Measurements from ENCODE around the gene PTPRG. TPM values are rescaled to one million over a fixed set of nuclear protein-coding genes. Genes with fewer than 3 reads are reported as not detected.

PTPRG gene
- total and polyA plus RNA-seq, 10 of the 15 experiments (the other 5 are each of a cell fraction or from before 2014, with no cell fraction given): 0.29 to 20.7 (median 1.4) TPM

DNA sequence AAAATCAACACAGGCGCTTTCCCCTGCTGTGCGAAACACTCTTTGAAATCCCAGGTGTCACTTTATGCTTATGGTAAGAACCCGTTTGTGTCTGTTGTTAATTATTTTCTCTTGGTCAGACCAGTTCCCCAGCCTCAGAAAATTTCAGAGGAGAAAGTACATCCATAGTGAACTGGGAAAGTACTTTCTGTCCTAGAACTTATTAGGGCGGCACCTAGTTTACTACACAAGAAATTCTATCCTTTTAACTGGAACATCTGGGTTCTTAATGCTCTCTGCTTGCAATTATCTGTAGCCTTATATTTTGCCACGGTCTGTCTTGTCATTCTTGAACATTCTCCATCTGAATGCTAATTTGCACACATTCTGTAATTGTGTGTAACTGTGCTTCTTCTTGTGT, 215.0 kb downstream of the PTPRG start:
- Histone ChIP-seq H3K27ac (ENCODE audit: control insufficient read depth, insufficient read depth) (no peak overlapping the region), H4K20me1 (ENCODE audit: control insufficient read depth, insufficient read depth) (no peaks in the 10 kb centered on the region), H3K4me2 (ENCODE audit: control insufficient read depth, insufficient read depth) (no peak overlapping the region), H3K27me3 (replicated peaks in 1 of 2; ENCODE audit: control insufficient read depth in 2 of 2, insufficient read depth in 2 of 2, low read length in 1 of 2) (peaks cover 0 to 3% of the 10 kb centered on the region in 2 experiments; a peak in 1 of 4 replicates), H3K9ac (ENCODE audit: control insufficient read depth, insufficient read depth, low read length) (no peak overlapping the region), H2AFZ (ENCODE audit: control insufficient read depth, low read depth, low read length) (no peak overlapping the region), H3K9me3 (replicated peaks; ENCODE audit: control insufficient read depth, insufficient read depth, low read length) (no peaks in the 10 kb centered on the region), H3K4me3 (no peak overlapping the region), H3K36me3 (ENCODE audit: control insufficient read depth in 2 of 2, insufficient read depth in 2 of 2, low read length in 1 of 2) (no peaks in the 10 kb centered on the region), H3K4me1 (ENCODE audit: control insufficient read depth, insufficient read depth, low read length) (no peaks in the 10 kb centered on the region), H3K79me2 (ENCODE audit: control insufficient read depth, insufficient read depth, low read length) (no peaks in the 10 kb centered on the region)
- 49% methylated on average over 5 of the region's 5 CpGs for WGBS (ENCODE audit: insufficient coverage, insufficient replicate concordance, low lambda C conversion rate, missing lambda C conversion rate)
- RAD21 ChIA-PET (ENCODE audit: unreplicated experiment): interaction anchor here (0.9 kb wide), 1 partner anchor 213 kb away, joined by 3 read pairs; no protein-coding TSS in a partner anchor
- BruUV-seq (replicated peaks): no TSS peak
- in situ Hi-C loops (cut with MboI) (no loop called here), intact Hi-C loops (cut with micrococcal nuclease; ENCODE audit: unreplicated experiment) (loop anchor here (5.0 kb wide), 1 partner anchor 214 kb away; the partner anchor contains the start of gene PTPRG)
- CTCF ChIA-PET: interaction anchor here (0.8 to 1.6 kb wide), 4 partner anchors 46 to 211 kb away, joined by 3 read pairs; no protein-coding TSS in a partner anchor
- SMC1A ChIA-PET (ENCODE audit: uncharacterized antibody, unreplicated experiment): interaction anchor here (0.6 to 5.1 kb wide), 4 partner anchors 8 to 333 kb away, joined by 4 to 27 read pairs (median 7); no protein-coding TSS in a partner anchor
- ATAC-seq (no peak), FAIRE-seq (no peak), DNase-seq (ENCODE audit: low read depth, low spot score) (no peak)
- POLR2A ChIA-PET: interaction anchor here (0.8 kb wide), 2 partner anchors 13 to 48 kb away, joined by 3 to 4 read pairs; no protein-coding TSS in a partner anchor
- TF ChIP-seq NR2F1 (conservative IDR thresholded peaks at IDR 0.05) (no peak), TCF3 (IDR thresholded peaks at IDR 0.05; ENCODE audit: borderline replicate concordance, insufficient read depth, low read depth, low read length) (no peak), SMAD1 (IDR thresholded peaks at IDR 0.05; ENCODE audit: low read depth, partially characterized antibody) (no peak), TCF7 (IDR thresholded peaks at IDR 0.05; ENCODE audit: borderline replicate concordance) (no peak), MTA2 (IDR thresholded peaks at IDR 0.05; ENCODE audit: low read depth) (no peak)

DNA sequence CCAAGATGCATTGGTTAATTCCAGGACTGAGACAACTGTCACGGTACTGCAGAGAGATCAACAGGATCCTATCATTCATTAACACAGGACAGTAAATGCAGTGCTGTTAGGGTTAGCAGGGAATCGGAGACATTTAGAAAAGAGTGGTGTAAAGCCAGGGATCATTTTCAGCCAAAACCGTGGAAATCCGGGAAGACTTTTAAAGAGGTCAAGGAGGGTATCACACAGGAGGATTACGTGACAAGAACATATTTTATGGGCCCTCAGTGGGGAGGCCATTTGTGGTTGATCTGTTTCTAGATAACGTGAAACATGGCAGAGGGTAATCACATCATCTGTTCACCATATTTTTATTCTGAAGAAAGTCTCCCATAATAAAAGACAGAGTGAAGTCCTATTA, 216.1 kb downstream of the PTPRG start:
- H3K9me3 ChIP-seq (replicated peaks; ENCODE audit: control insufficient read depth, insufficient read depth, low read length): no peaks in the 10 kb centered on the region
- H3K79me2 ChIP-seq (ENCODE audit: control insufficient read depth, insufficient read depth, low read length): no peaks in the 10 kb centered on the region
- H3K36me3 ChIP-seq (ENCODE audit: control insufficient read depth in 2 of 2, insufficient read depth in 2 of 2, low read length in 1 of 2): no peaks in the 10 kb centered on the region
- intact Hi-C loops (cut with micrococcal nuclease; ENCODE audit: unreplicated experiment): loop anchor here (5.0 kb wide), 1 partner anchor 215 kb away; the partner anchor contains the start of gene PTPRG
- H3K27me3 ChIP-seq (replicated peaks in 1 of 2; ENCODE audit: control insufficient read depth in 2 of 2, insufficient read depth in 2 of 2, low read length in 1 of 2): peaks cover 0 to 3% of the 10 kb centered on the region in 2 experiments; a peak in 1 of 4 replicates
- H3K27ac ChIP-seq (ENCODE audit: control insufficient read depth, insufficient read depth): no peak overlapping the region
- no peak overlapping the region for H3K9ac ChIP-seq (ENCODE audit: control insufficient read depth, insufficient read depth, low read length)
- no peak overlapping the region for H2AFZ ChIP-seq (ENCODE audit: control insufficient read depth, low read depth, low read length)
- ATAC-seq: no peak
- whole genome bisulfite sequencing (ENCODE audit: insufficient coverage, insufficient replicate concordance, low lambda C conversion rate, missing lambda C conversion rate): 15% methylated on average over 6 of the region's 6 CpGs
- H4K20me1 ChIP-seq (ENCODE audit: control insufficient read depth, insufficient read depth): no peaks in the 10 kb centered on the region
- POLR2A ChIA-PET: no interaction called here
- no peak for DNase-seq (ENCODE audit: low read depth, low spot score)
- no peaks in the 10 kb centered on the region for H3K4me1 ChIP-seq (ENCODE audit: control insufficient read depth, insufficient read depth, low read length)
- CTCF ChIA-PET: interaction anchor here (0.9 to 1.6 kb wide), 4 partner anchors 45 to 213 kb away, joined by 3 read pairs; no protein-coding TSS in a partner anchor
- SMC1A ChIA-PET (ENCODE audit: uncharacterized antibody, unreplicated experiment): interaction anchor here (0.7 to 5.1 kb wide), 6 partner anchors 33 to 212 kb away, joined by 3 to 27 read pairs (median 4); no protein-coding TSS in a partner anchor
- BruUV-seq (replicated peaks): no TSS peak
- in situ Hi-C loops (cut with MboI): no loop called here
- RAD21 ChIA-PET (ENCODE audit: unreplicated experiment): interaction anchor here (0.9 to 1.4 kb wide), 2 partner anchors 14 to 214 kb away, joined by 3 read pairs; no protein-coding TSS in a partner anchor
- no peak for FAIRE-seq
- no peak overlapping the region for H3K4me2 ChIP-seq (ENCODE audit: control insufficient read depth, insufficient read depth)
- no peak overlapping the region for H3K4me3 ChIP-seq
- TF ChIP-seq, protein P1, sequence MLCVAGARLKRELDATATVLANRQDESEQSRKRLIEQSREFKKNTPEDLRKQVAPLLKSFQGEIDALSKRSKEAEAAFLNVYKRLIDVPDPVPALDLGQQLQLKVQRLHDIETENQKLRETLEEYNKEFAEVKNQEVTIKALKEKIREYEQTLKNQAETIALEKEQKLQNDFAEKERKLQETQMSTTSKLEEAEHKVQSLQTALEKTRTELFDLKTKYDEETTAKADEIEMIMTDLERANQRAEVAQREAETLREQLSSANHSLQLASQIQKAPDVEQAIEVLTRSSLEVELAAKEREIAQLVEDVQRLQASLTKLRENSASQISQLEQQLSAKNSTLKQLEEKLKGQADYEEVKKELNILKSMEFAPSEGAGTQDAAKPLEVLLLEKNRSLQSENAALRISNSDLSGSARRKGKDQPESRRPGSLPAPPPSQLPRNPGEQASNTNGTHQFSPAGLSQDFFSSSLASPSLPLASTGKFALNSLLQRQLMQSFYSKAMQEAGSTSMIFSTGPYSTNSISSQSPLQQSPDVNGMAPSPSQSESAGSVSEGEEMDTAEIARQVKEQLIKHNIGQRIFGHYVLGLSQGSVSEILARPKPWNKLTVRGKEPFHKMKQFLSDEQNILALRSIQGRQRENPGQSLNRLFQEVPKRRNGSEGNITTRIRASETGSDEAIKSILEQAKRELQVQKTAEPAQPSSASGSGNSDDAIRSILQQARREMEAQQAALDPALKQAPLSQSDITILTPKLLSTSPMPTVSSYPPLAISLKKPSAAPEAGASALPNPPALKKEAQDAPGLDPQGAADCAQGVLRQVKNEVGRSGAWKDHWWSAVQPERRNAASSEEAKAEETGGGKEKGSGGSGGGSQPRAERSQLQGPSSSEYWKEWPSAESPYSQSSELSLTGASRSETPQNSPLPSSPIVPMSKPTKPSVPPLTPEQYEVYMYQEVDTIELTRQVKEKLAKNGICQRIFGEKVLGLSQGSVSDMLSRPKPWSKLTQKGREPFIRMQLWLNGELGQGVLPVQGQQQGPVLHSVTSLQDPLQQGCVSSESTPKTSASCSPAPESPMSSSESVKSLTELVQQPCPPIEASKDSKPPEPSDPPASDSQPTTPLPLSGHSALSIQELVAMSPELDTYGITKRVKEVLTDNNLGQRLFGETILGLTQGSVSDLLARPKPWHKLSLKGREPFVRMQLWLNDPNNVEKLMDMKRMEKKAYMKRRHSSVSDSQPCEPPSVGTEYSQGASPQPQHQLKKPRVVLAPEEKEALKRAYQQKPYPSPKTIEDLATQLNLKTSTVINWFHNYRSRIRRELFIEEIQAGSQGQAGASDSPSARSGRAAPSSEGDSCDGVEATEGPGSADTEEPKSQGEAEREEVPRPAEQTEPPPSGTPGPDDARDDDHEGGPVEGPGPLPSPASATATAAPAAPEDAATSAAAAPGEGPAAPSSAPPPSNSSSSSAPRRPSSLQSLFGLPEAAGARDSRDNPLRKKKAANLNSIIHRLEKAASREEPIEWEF (IDR thresholded peaks at IDR 0.05; ENCODE audit: insufficient replicate concordance, low read depth, low read length): no peak
- TF ChIP-seq NR2F1 (conservative IDR thresholded peaks at IDR 0.05): no peak
- no peak for TF ChIP-seq SMAD1 (IDR thresholded peaks at IDR 0.05; ENCODE audit: low read depth, partially characterized antibody)
- TF ChIP-seq NFIC (IDR thresholded peaks at IDR 0.05; ENCODE audit: low read depth, low read length): no peak
- TF ChIP-seq FOS (IDR thresholded peaks at IDR 0.05; ENCODE audit: borderline replicate concordance, extremely low read depth, insufficient read length): no peak
- TF ChIP-seq, protein P2, sequence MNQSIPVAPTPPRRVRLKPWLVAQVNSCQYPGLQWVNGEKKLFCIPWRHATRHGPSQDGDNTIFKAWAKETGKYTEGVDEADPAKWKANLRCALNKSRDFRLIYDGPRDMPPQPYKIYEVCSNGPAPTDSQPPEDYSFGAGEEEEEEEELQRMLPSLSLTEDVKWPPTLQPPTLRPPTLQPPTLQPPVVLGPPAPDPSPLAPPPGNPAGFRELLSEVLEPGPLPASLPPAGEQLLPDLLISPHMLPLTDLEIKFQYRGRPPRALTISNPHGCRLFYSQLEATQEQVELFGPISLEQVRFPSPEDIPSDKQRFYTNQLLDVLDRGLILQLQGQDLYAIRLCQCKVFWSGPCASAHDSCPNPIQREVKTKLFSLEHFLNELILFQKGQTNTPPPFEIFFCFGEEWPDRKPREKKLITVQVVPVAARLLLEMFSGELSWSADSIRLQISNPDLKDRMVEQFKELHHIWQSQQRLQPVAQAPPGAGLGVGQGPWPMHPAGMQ (IDR thresholded peaks at IDR 0.05; ENCODE audit: borderline replicate concordance): no peak
- no peak for TF ChIP-seq PML (IDR thresholded peaks at IDR 0.05; ENCODE audit: low read length)
